ENCODE data around the gene GTF3C5. TPM values are rescaled to one million over a fixed set of nuclear protein-coding genes. Genes with fewer than 3 reads are reported as not detected.
"Not testable (repeated sequence)": the region's sequence is repeated elsewhere in the genome, so short reads cannot be mapped to it uniquely, and the experiment has no call there.

The GTF3C5 gene
- total RNA-seq, 1 donor from 2014 or later = 77.9 TPM

DNA sequence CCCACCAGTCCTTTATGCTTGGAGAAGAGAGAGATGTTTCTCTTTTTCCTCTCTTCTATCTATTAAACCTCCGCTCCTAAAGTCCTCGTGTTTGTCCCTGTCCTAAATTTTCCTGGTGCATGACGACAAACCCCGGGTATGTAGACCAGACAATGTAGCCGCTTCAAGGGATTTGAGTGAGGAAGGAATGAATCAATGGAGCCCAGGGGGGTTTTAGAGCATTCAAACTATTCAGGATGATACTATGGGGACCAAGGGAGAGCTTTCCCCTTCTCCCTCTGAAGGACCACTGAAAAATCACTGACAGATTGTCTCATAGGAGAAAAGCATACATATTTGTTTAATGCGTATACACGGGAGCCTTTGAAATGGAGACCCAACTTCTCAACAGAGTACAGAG is 49.4 kb downstream of the GTF3C5 start:
- TF ChIP-seq, protein P1, sequence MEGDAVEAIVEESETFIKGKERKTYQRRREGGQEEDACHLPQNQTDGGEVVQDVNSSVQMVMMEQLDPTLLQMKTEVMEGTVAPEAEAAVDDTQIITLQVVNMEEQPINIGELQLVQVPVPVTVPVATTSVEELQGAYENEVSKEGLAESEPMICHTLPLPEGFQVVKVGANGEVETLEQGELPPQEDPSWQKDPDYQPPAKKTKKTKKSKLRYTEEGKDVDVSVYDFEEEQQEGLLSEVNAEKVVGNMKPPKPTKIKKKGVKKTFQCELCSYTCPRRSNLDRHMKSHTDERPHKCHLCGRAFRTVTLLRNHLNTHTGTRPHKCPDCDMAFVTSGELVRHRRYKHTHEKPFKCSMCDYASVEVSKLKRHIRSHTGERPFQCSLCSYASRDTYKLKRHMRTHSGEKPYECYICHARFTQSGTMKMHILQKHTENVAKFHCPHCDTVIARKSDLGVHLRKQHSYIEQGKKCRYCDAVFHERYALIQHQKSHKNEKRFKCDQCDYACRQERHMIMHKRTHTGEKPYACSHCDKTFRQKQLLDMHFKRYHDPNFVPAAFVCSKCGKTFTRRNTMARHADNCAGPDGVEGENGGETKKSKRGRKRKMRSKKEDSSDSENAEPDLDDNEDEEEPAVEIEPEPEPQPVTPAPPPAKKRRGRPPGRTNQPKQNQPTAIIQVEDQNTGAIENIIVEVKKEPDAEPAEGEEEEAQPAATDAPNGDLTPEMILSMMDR (IDR thresholded peaks at IDR 0.05) = no peak
- no peak for TF ChIP-seq EZH2 (IDR thresholded peaks at IDR 0.05)
- no peak for TF ChIP-seq EZH2phosphoT487 (IDR thresholded peaks at IDR 0.05)
- DNase-seq (ENCODE audit: low spot score) = peak; percentile 50
- Histone ChIP-seq H3K9me3 (ENCODE audit: low read depth) (no peaks in the 10 kb centered on the region), H3K79me2 (ENCODE audit: low read depth) (no peaks in the 10 kb centered on the region), H3K4me3 (no peak overlapping the region), H3K4me2 (peak overlapping the region; percentile 17), H4K20me1 (ENCODE audit: low read depth) (no peaks in the 10 kb centered on the region), H3K27me3 (no peaks in the 10 kb centered on the region), H3K4me1 (peaks cover 7% of the 10 kb centered on the region), H3K9ac (no peak overlapping the region), H3K36me3 (no peaks in the 10 kb centered on the region), H2AFZ (replicated peaks) (no peak overlapping the region), H3F3A (ENCODE audit: low read depth) (no peaks in the 10 kb centered on the region), H3K27ac (no peak overlapping the region)
- no peaks in the 10 kb centered on the region for H3K36me3 Mint-ChIP-seq
- H3K4me3 Mint-ChIP-seq = no peak overlapping the region
- peaks cover 2% of the 10 kb centered on the region for H3K27me3 Mint-ChIP-seq (ENCODE audit: insufficient read depth, low read depth)
- peaks cover 3% of the 10 kb centered on the region for H3K4me1 Mint-ChIP-seq
- no peak overlapping the region for H3K27ac Mint-ChIP-seq
- H3K9me3 Mint-ChIP-seq = no peaks in the 10 kb centered on the region

DNA sequence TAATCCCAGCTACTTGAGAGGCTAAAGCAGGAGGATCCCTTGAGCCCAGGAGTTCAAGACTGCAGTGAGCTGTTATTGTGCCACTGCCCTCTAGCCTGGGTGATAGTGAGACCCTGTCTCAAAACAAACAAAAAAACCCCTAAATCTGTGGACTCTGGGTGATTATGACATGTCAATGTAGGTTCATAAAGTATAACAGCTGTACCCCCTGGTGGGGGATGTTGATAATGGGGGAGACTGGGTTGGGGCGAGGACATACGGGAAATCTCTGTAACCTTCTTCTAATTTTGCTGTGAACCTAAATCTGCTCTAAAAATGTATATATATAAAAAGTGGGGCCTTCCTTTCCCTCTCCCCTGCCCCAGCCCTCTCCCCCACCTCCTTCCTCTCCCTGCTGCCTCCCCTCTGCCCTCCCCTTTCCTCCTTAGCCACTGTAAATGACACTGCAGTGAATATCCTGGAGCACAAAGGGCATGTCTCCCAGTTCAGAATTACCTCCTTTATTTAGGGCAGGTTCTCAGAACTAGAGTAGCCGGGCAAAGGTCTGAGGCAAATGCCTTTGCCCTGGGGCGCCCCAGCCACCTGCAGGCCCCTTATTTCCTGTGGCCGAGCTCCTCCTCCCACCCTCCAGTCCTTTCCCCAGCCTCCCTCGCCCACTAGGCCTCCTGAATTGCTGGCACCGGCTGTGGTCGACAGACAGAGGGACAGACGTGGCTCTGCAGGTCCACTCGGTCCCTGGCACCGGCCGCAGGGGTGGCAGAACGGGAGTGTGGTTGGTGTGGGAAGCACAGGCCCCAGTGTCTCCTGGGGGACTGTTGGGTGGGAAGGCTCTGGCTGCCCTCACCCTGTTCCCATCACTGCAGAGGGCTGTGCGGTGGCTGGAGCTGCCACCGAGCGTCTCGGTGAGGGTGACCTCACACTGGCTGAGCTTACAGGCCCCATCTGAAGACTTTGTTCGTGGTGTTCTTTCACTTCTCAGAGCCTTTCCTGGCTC is 50.3 kb downstream of the GTF3C5 start:
- not testable (repeated sequence) for H3K27ac Mint-ChIP-seq

DNA sequence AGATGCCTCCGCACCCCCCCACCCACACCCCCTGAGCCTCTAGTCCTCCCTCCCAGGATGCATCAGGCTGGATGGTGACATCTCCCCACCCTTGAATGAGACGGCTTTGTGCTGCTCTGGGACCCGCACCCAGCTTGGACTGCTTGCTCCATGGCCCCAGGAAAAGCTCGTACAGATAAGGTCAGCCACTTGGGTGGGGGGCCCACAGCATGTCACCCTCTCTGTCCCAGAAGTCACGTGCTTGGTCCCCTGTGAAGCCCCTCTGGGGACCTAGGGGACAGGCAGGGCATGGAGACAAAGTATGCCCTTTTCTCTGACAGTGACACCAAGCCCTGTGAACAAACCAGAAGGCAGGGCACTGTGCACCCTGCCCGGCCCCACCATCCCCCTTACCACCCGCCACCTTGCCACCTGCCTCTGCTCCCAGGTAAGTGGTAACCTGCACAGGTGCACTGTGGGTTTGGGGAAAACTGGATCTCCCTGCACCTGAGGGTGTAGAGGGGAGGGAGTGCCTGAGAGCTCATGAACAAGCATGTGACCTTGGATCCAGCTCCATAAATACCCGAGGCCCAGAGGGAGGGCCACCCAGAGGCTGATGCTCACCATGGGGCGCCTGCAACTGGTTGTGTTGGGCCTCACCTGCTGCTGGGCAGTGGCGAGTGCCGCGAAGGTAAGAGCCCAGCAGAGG is 51.3 kb downstream of the GTF3C5 start:
- H3K36me3 ChIP-seq; H4K20me1 ChIP-seq (ENCODE audit: low read depth); H3K79me2 ChIP-seq (ENCODE audit: low read depth); H3K4me1 Mint-ChIP-seq; H3K9me3 ChIP-seq (ENCODE audit: low read depth); H3K9ac ChIP-seq; H3K4me3 Mint-ChIP-seq; H2AFZ ChIP-seq (replicated peaks); H3K36me3 Mint-ChIP-seq; DNase-seq (ENCODE audit: low spot score); H3K4me2 ChIP-seq; H3K9me3 Mint-ChIP-seq; H3K27me3 ChIP-seq; H3K27me3 Mint-ChIP-seq (ENCODE audit: insufficient read depth, low read depth); H3K4me1 ChIP-seq; H3K4me3 ChIP-seq; H3F3A ChIP-seq (ENCODE audit: low read depth); H3K27ac ChIP-seq; H3K27ac Mint-ChIP-seq: not testable (repeated sequence)

More for the DNA sequence above, 50.3 kb downstream of the GTF3C5 start:
- H3K9me3 ChIP-seq (ENCODE audit: low read depth); H2AFZ ChIP-seq (replicated peaks); H3K36me3 Mint-ChIP-seq; H3K36me3 ChIP-seq; H3K27me3 ChIP-seq; H3K79me2 ChIP-seq (ENCODE audit: low read depth); DNase-seq (ENCODE audit: low spot score); H3K4me3 ChIP-seq; H3K27ac ChIP-seq; H4K20me1 ChIP-seq (ENCODE audit: low read depth); H3K27me3 Mint-ChIP-seq (ENCODE audit: insufficient read depth, low read depth); H3K9me3 Mint-ChIP-seq; H3K9ac ChIP-seq; H3F3A ChIP-seq (ENCODE audit: low read depth); H3K4me3 Mint-ChIP-seq; H3K4me1 ChIP-seq; H3K4me1 Mint-ChIP-seq; H3K4me2 ChIP-seq: not testable (repeated sequence)

DNA sequence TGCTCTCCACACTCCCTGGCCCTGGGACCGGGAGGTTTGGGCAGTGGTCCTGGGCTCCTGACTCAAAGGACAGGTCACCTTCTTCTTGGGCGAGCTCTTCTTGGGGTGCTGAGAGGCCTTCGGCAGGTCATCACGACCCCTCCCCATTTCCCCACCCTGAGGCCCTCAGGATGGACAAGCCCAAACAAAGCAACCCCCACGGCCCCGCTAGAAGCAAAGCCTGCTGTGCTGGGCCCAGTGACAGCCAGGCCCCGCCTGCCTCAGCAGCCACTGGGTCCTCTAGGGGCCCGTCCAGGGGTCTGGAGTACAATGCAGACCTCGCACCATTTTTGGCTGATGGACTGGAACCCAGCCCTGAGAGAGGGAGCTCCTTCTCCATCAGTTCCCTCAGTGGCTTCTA is 52.9 kb downstream of the GTF3C5 start:
- not testable (repeated sequence) for H3K36me3 Mint-ChIP-seq; H3K27ac Mint-ChIP-seq; H3K79me2 ChIP-seq (ENCODE audit: low read depth); H3K9me3 ChIP-seq (ENCODE audit: low read depth); H3K27ac ChIP-seq; H4K20me1 ChIP-seq (ENCODE audit: low read depth); DNase-seq (ENCODE audit: low spot score); H3K36me3 ChIP-seq; H3K4me3 Mint-ChIP-seq; H3F3A ChIP-seq (ENCODE audit: low read depth); H2AFZ ChIP-seq (replicated peaks); H3K4me1 ChIP-seq; H3K4me2 ChIP-seq; H3K9ac ChIP-seq; H3K27me3 Mint-ChIP-seq (ENCODE audit: insufficient read depth, low read depth); H3K27me3 ChIP-seq; H3K9me3 Mint-ChIP-seq; H3K4me3 ChIP-seq; H3K4me1 Mint-ChIP-seq

DNA sequence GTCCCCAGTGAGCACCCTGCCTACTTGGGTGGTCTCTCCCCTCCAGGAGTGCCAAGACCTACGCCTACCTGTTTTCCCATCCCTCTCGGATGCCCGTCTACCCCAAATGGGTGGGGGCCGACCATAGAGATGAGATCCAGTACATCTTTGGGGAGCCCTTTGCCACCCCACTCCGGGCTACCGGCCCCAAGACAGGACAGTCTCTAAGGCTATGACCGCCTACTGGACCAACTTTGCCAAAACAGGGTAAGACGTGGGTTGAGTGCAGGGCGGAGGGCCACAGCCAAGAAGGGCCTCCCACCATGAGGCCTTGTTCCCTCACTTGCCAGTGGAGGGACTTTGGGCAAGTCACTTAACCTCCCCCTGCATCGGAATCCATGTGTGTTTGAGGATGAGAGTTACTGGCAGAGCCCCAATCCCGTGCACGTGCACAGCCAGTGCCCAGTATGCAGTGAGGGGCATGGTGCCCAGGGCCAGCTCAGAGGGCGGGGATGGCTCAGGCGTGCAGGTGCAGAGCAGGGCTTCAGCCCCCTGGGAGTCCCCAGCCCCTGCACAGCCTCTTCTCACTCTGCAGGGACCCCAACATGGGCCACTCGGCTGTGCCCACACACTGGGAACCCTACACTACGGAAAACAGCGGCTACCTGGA is 55.5 kb downstream of the GTF3C5 start:
- not testable (repeated sequence) for H3K4me1 Mint-ChIP-seq; H3K4me3 Mint-ChIP-seq; H3K27ac ChIP-seq; H3F3A ChIP-seq (ENCODE audit: low read depth); H3K9me3 ChIP-seq (ENCODE audit: low read depth); H4K20me1 ChIP-seq (ENCODE audit: low read depth); DNase-seq (ENCODE audit: low spot score); H3K27me3 Mint-ChIP-seq (ENCODE audit: insufficient read depth, low read depth); H3K36me3 ChIP-seq; H3K27me3 ChIP-seq; H3K9me3 Mint-ChIP-seq; H3K4me1 ChIP-seq; H3K79me2 ChIP-seq (ENCODE audit: low read depth); H3K36me3 Mint-ChIP-seq; H3K9ac ChIP-seq; H3K27ac Mint-ChIP-seq; H3K4me2 ChIP-seq; H3K4me3 ChIP-seq; H2AFZ ChIP-seq (replicated peaks)
